HL-60 (cell line): ENCODE data around the gene KCNMA1.

Source experiments
- DNase-seq, 2 experiments: peaks; one replicate each; pipeline ENCODE4 v3.0.0-alpha.2; 2010 to 2020; ENCODE audit warnings: low read depth in 1 of 2, low spot score in 1 of 2
- H3K27ac ChIP-seq: fragments of 250-450 bp; sonication (Bioruptor Pico); replicated peaks from 2 replicates; pipeline ENCODE4 v1.5.1; 2020; ENCODE audit warnings: mild to moderate bottlenecking, moderate library complexity
- H3K27me3 ChIP-seq: fragments of 250-450 bp; sonication (Bioruptor Pico); 2 replicates; pipeline ENCODE4 v1.5.1; 2021; ENCODE audit warnings: mild to moderate bottlenecking, moderate library complexity; ENCODE audit not compliant: insufficient read depth, poor library complexity, severe bottlenecking
- H3K4me3 ChIP-seq: replicated peaks from 2 replicates; pipeline ENCODE4 v1.5.1; 2011; ENCODE audit warnings: mild to moderate bottlenecking, control low read depth, low read length; ENCODE audit not compliant: insufficient read depth
- GABPA ChIP-seq: IDR thresholded peaks from 2 replicates; pipeline ENCODE4 v1.6.1; 2012; ENCODE audit warnings: low read depth
- POLR2AphosphoS5 ChIP-seq: IDR thresholded peaks from 2 replicates; pipeline ENCODE4 v1.6.1; 2012; ENCODE audit warnings: low read depth
- SPI1 ChIP-seq: IDR thresholded peaks from 2 replicates; pipeline ENCODE4 v1.6.1; 2012; ENCODE audit warnings: low read depth, mild to moderate bottlenecking, borderline replicate concordance
- TF ChIP-seq, protein P1 (sequence below): IDR thresholded peaks from 2 replicates; pipeline ENCODE4 v1.6.1; 2012; ENCODE audit warnings: low read depth; ENCODE audit not compliant: insufficient replicate concordance
- TF ChIP-seq, protein P2 (sequence below): IDR thresholded peaks from one replicate; pipeline ENCODE4 v1.5.1; 2011; ENCODE audit warnings: low read length, control low read depth, inconsistent platforms; ENCODE audit not compliant: insufficient read depth

KCNMA1 gene

DNA sequence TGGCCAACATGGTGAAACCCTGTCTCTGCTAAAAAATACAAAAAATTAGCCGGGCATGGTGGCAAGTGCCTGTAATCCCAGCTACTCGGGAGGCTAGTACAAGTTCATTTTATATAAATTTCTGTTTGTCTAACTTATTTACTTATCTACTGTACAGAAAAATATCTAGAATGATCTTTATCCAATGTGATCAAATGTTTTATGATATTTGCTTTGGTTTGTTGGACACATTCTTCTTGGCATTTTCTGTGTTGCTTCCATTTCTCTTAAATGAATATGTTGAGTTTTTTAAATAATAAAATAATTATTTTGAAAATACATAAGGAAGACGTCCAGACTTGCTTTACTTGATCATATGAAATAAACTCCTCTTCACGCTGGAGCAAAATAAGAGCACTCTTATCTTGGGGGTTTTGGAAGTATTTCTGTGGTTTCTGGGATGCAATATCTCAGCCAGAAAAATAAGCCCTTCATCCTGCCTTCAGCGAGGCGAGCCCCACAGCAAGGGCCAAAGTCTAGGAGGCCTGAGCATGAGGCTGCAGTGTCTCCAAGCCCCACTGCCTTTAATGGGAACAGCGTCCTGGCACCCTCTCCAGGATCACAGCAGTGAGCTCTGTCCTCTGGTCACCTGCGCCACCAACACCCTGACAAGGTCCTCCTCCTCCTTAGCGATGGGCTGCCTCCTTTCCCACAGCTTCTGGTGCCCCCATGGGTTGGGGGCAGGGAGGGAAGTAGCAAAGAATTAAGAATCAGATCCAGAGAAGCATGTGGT, 480.2 kb downstream of the KCNMA1 start:
- Histone ChIP-seq H3K4me3 (no peak overlapping the region), H3K27me3 (peaks cover 3% of the 10 kb centered on the region), H3K27ac (no peak overlapping the region)
- no peak for TF ChIP-seq POLR2AphosphoS5
- TF ChIP-seq, protein P1, sequence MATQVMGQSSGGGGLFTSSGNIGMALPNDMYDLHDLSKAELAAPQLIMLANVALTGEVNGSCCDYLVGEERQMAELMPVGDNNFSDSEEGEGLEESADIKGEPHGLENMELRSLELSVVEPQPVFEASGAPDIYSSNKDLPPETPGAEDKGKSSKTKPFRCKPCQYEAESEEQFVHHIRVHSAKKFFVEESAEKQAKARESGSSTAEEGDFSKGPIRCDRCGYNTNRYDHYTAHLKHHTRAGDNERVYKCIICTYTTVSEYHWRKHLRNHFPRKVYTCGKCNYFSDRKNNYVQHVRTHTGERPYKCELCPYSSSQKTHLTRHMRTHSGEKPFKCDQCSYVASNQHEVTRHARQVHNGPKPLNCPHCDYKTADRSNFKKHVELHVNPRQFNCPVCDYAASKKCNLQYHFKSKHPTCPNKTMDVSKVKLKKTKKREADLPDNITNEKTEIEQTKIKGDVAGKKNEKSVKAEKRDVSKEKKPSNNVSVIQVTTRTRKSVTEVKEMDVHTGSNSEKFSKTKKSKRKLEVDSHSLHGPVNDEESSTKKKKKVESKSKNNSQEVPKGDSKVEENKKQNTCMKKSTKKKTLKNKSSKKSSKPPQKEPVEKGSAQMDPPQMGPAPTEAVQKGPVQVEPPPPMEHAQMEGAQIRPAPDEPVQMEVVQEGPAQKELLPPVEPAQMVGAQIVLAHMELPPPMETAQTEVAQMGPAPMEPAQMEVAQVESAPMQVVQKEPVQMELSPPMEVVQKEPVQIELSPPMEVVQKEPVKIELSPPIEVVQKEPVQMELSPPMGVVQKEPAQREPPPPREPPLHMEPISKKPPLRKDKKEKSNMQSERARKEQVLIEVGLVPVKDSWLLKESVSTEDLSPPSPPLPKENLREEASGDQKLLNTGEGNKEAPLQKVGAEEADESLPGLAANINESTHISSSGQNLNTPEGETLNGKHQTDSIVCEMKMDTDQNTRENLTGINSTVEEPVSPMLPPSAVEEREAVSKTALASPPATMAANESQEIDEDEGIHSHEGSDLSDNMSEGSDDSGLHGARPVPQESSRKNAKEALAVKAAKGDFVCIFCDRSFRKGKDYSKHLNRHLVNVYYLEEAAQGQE = no peak
- no peak for TF ChIP-seq SPI1
- no peak for TF ChIP-seq GABPA
- TF ChIP-seq, protein P2, sequence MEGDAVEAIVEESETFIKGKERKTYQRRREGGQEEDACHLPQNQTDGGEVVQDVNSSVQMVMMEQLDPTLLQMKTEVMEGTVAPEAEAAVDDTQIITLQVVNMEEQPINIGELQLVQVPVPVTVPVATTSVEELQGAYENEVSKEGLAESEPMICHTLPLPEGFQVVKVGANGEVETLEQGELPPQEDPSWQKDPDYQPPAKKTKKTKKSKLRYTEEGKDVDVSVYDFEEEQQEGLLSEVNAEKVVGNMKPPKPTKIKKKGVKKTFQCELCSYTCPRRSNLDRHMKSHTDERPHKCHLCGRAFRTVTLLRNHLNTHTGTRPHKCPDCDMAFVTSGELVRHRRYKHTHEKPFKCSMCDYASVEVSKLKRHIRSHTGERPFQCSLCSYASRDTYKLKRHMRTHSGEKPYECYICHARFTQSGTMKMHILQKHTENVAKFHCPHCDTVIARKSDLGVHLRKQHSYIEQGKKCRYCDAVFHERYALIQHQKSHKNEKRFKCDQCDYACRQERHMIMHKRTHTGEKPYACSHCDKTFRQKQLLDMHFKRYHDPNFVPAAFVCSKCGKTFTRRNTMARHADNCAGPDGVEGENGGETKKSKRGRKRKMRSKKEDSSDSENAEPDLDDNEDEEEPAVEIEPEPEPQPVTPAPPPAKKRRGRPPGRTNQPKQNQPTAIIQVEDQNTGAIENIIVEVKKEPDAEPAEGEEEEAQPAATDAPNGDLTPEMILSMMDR = no peak
- no peak for DNase-seq

DNA sequence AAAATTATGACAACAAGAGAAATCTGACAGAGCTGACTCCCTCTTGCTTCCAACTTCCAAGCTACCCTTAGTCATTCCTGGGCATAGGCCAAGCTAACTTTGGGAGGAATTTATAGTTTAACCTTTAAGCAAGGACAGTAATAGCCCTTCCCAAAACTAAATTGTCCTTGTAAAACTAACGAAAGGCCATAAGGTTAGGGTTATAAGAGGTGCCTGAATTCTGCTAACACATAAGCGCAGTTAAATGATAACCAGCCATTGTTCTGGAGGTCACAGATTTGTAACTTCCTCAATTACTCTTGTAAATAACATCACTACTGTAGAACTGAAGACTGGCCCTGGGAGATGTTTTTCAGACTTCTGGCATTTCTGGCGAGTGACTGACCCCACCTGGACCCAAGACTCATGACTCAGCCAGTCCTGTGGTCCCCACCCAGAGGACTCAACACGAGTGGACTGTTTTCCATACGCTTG, 481.2 kb downstream of the KCNMA1 start:
- Histone ChIP-seq H3K27me3 (peaks cover 3% of the 10 kb centered on the region), H3K27ac (no peak overlapping the region), H3K4me3 (no peak overlapping the region)
- no peak for TF ChIP-seq SPI1
- no peak for TF ChIP-seq POLR2AphosphoS5
- TF ChIP-seq GABPA = no peak
- TF ChIP-seq, protein P2 = no peak
- TF ChIP-seq, protein P1 = no peak
- DNase-seq = no peak

DNA sequence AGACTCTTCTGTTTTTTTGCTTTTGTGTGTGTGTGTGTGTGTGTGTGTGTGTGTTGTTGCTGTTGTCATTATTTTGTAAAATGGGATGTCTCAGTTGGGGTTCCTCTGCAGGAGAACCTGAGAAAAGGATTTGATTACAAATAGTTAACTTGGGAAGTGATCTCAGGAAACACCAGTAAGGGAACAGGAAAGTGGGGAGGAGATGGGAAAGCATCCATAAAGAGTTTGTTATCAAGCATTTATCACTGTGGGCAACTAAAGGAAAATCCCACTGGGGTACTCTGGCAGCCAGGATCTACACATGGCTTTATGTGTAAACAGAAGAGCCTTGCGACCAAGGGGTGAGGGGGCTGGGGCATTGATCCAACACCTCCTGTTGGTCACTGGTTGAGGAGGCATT, 485.4 kb downstream of the KCNMA1 start:
- DNase-seq = no peak
- TF ChIP-seq POLR2AphosphoS5 (no peak), SPI1 (no peak), GABPA (no peak)
- H3K27me3 ChIP-seq = peaks cover 5% of the 10 kb centered on the region
- no peak overlapping the region for H3K4me3 ChIP-seq
- H3K27ac ChIP-seq = no peak overlapping the region

DNA sequence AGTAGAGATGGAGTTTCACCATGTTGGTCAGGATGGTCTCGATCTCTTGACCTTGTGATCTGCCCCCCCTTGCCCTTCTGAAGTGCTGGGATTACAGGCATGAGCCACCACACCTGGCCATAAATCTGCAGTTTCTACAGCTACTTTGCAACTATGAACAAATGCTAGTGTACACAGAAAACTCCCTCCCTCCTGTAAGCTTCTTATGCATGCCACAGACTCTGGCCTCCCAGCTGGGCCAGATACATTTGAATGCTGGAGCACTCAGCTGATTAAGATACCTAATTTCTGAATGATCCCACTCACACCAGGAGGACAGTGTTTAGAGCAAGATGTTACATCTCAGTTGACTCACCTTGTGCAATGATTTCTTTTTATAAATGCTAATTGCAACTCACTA, 486.2 kb downstream of the KCNMA1 start:
- no peak for DNase-seq
- Histone ChIP-seq H3K27me3 (peaks cover 5% of the 10 kb centered on the region), H3K4me3 (no peak overlapping the region), H3K27ac (no peak overlapping the region)
- TF ChIP-seq, protein P2 = no peak
- no peak for TF ChIP-seq POLR2AphosphoS5
- TF ChIP-seq, protein P1 = no peak
- TF ChIP-seq SPI1 = no peak
- no peak for TF ChIP-seq GABPA
